Brain microvascular endothelial cell (primary cell): Measurements from ENCODE around the gene COLEC11.

Source experiments
- DNase-seq: peaks from one replicate; pipeline ENCODE4 v3.0.0-alpha.2; 2020
- H3K27ac ChIP-seq: fragments of 250-450 bp; sonication (Bioruptor Pico); 2 replicates; pipeline ENCODE4 v1.5.1; 2020; ENCODE audit warnings: mild to moderate bottlenecking, moderate library complexity
- H3K27me3 ChIP-seq: fragments of 250-450 bp; sonication (Bioruptor Pico); replicated peaks from 2 replicates; pipeline ENCODE4 v1.5.1; 2020; ENCODE audit warnings: mild to moderate bottlenecking
- H3K36me3 ChIP-seq: fragments of 250-450 bp; sonication (Bioruptor Pico); replicated peaks from 2 replicates; pipeline ENCODE4 v1.5.1; 2020; ENCODE audit warnings: mild to moderate bottlenecking
- H3K4me3 ChIP-seq: 2 replicates; pipeline ENCODE4 v1.5.1; 2011; ENCODE audit warnings: low read depth, mild to moderate bottlenecking, control low read depth, low read length, moderate library complexity
- CTCF ChIP-seq: IDR thresholded peaks from 2 replicates; pipeline ENCODE4 v1.5.1; 2011; ENCODE audit warnings: low read depth, mild to moderate bottlenecking, moderate library complexity, low read length, control low read depth, inconsistent platforms; ENCODE audit errors: missing control alignments
- in situ Hi-C: cut with HindIII; loops from 2 replicates; pipeline ENCODE4 v1.10.0; 2017; ENCODE audit warnings: low sequenced_read_pairs, low pct_ligation_motif_present

COLEC11 gene

GRCh38 chr2:3628241-3628679, 33.3 kb downstream of the COLEC11 start:
- in situ Hi-C loops: no loop called here
- DNase-seq: no peak
- no peak for TF ChIP-seq CTCF

GRCh38 chr2:3628800-3629199, 33.9 kb downstream of the COLEC11 start:
- no peak for TF ChIP-seq CTCF
- DNase-seq: no peak
- no peak overlapping the region for H3K4me3 ChIP-seq
- H3K27ac ChIP-seq: no peak overlapping the region
- H3K36me3 ChIP-seq: no peaks in the 10 kb centered on the region
- in situ Hi-C loops: no loop called here
- no peaks in the 10 kb centered on the region for H3K27me3 ChIP-seq

More at GRCh38 chr2:3628241-3628679, 33.3 kb downstream of the COLEC11 start:
- Histone ChIP-seq H3K27me3 (no peaks in the 10 kb centered on the region), H3K4me3 (no peak overlapping the region), H3K27ac (no peak overlapping the region), H3K36me3 (no peaks in the 10 kb centered on the region)

DNA sequence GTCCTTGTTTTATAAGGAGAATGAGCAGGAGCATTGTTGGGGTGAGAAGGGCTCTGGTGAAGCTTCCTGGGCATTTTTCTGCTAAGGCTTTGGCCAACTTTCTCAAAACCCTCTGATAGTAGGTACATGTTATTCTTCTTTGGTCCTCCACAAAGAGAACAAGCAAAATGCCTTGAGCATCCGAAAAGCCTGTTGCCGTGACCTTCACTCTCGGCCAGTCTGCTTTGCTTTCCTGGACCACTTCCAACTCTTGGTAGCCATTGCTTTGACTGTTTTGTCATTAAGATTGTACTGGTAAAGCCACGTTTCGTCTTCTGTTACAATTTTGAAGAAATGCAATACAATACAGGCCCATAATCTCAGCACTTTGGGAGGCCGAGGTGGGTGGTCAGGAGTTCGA, 35.7 kb downstream of the COLEC11 start:
- TF ChIP-seq CTCF: no peak
- H3K36me3 ChIP-seq: no peaks in the 10 kb centered on the region
- in situ Hi-C loops: no loop called here
- H3K4me3 ChIP-seq: no peak overlapping the region
- no peak for DNase-seq
- no peak overlapping the region for H3K27ac ChIP-seq
- no peaks in the 10 kb centered on the region for H3K27me3 ChIP-seq

- no peaks in the 10 kb centered on the region for H3K27me3 ChIP-seq
- no peak overlapping the region for H3K27ac ChIP-seq
- H3K36me3 ChIP-seq: no peaks in the 10 kb centered on the region
- no peak for TF ChIP-seq CTCF
- in situ Hi-C loops: no loop called here
- H3K4me3 ChIP-seq: no peak overlapping the region
- DNase-seq: no peak
Observed at GRCh38 chr2:3631161-3631850, 36.4 kb downstream of the COLEC11 start.

GRCh38 chr2:3631851-3632659, 37.1 kb downstream of the COLEC11 start:
- in situ Hi-C loops: no loop called here
- no peak for DNase-seq
- H3K27me3 ChIP-seq: no peaks in the 10 kb centered on the region
- no peak overlapping the region for H3K4me3 ChIP-seq
- H3K27ac ChIP-seq: no peak overlapping the region
- no peak for TF ChIP-seq CTCF
- H3K36me3 ChIP-seq: no peaks in the 10 kb centered on the region
